HL-60 (cell line): ENCODE measurements around the gene CELF2.

ENCODE experiments used
- DNase-seq, 2 experiments: peaks; one replicate each; pipeline ENCODE4 v3.0.0-alpha.2; 2010 to 2020; ENCODE audit warnings: low read depth in 1 of 2, low spot score in 1 of 2
- H3K27ac ChIP-seq: fragments of 250-450 bp; sonication (Bioruptor Pico); replicated peaks from 2 replicates; pipeline ENCODE4 v1.5.1; 2020; ENCODE audit warnings: mild to moderate bottlenecking, moderate library complexity
- H3K27me3 ChIP-seq: fragments of 250-450 bp; sonication (Bioruptor Pico); 2 replicates; pipeline ENCODE4 v1.5.1; 2021; ENCODE audit warnings: mild to moderate bottlenecking, moderate library complexity; ENCODE audit not compliant: insufficient read depth, poor library complexity, severe bottlenecking
- H3K4me3 ChIP-seq: replicated peaks from 2 replicates; pipeline ENCODE4 v1.5.1; 2011; ENCODE audit warnings: mild to moderate bottlenecking, control low read depth, low read length; ENCODE audit not compliant: insufficient read depth
- GABPA ChIP-seq: IDR thresholded peaks from 2 replicates; pipeline ENCODE4 v1.6.1; 2012; ENCODE audit warnings: low read depth
- POLR2AphosphoS5 ChIP-seq: IDR thresholded peaks from 2 replicates; pipeline ENCODE4 v1.6.1; 2012; ENCODE audit warnings: low read depth
- SPI1 ChIP-seq: IDR thresholded peaks from 2 replicates; pipeline ENCODE4 v1.6.1; 2012; ENCODE audit warnings: low read depth, mild to moderate bottlenecking, borderline replicate concordance
- TF ChIP-seq, protein P1 (sequence below): IDR thresholded peaks from 2 replicates; pipeline ENCODE4 v1.6.1; 2012; ENCODE audit warnings: low read depth; ENCODE audit not compliant: insufficient replicate concordance
- TF ChIP-seq, protein P2 (sequence below): IDR thresholded peaks from one replicate; pipeline ENCODE4 v1.5.1; 2011; ENCODE audit warnings: low read length, control low read depth, inconsistent platforms; ENCODE audit not compliant: insufficient read depth

Gene CELF2

DNA sequence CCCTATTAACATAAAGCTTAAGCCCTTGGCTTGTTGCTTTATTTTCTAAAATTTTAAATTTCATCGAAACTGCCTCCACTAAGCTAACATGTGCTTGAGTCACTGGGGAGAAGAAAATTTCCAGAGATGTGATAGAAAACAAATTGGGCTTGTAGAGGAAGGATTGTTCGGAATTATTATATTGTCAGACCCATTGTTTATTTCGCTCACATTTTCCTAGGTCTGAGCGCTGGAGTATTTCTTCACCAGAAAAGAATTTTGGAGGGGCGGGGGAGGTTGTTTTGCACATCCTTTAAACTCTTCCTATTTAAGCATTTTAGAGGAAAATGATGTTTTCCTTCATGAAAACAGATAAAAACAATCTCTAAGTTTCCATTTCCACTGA, 29.1 kb downstream of the CELF2 start:
- H3K4me3 ChIP-seq, result no peak overlapping the region
- no peak for TF ChIP-seq POLR2AphosphoS5
- TF ChIP-seq SPI1, result no peak
- no peak for TF ChIP-seq GABPA
- TF ChIP-seq, protein P1, sequence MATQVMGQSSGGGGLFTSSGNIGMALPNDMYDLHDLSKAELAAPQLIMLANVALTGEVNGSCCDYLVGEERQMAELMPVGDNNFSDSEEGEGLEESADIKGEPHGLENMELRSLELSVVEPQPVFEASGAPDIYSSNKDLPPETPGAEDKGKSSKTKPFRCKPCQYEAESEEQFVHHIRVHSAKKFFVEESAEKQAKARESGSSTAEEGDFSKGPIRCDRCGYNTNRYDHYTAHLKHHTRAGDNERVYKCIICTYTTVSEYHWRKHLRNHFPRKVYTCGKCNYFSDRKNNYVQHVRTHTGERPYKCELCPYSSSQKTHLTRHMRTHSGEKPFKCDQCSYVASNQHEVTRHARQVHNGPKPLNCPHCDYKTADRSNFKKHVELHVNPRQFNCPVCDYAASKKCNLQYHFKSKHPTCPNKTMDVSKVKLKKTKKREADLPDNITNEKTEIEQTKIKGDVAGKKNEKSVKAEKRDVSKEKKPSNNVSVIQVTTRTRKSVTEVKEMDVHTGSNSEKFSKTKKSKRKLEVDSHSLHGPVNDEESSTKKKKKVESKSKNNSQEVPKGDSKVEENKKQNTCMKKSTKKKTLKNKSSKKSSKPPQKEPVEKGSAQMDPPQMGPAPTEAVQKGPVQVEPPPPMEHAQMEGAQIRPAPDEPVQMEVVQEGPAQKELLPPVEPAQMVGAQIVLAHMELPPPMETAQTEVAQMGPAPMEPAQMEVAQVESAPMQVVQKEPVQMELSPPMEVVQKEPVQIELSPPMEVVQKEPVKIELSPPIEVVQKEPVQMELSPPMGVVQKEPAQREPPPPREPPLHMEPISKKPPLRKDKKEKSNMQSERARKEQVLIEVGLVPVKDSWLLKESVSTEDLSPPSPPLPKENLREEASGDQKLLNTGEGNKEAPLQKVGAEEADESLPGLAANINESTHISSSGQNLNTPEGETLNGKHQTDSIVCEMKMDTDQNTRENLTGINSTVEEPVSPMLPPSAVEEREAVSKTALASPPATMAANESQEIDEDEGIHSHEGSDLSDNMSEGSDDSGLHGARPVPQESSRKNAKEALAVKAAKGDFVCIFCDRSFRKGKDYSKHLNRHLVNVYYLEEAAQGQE, result no peak
- TF ChIP-seq, protein P2, sequence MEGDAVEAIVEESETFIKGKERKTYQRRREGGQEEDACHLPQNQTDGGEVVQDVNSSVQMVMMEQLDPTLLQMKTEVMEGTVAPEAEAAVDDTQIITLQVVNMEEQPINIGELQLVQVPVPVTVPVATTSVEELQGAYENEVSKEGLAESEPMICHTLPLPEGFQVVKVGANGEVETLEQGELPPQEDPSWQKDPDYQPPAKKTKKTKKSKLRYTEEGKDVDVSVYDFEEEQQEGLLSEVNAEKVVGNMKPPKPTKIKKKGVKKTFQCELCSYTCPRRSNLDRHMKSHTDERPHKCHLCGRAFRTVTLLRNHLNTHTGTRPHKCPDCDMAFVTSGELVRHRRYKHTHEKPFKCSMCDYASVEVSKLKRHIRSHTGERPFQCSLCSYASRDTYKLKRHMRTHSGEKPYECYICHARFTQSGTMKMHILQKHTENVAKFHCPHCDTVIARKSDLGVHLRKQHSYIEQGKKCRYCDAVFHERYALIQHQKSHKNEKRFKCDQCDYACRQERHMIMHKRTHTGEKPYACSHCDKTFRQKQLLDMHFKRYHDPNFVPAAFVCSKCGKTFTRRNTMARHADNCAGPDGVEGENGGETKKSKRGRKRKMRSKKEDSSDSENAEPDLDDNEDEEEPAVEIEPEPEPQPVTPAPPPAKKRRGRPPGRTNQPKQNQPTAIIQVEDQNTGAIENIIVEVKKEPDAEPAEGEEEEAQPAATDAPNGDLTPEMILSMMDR, result no peak
- no peak for DNase-seq
- no peaks in the 10 kb centered on the region for H3K27me3 ChIP-seq
- H3K27ac ChIP-seq, result no peak overlapping the region

DNA sequence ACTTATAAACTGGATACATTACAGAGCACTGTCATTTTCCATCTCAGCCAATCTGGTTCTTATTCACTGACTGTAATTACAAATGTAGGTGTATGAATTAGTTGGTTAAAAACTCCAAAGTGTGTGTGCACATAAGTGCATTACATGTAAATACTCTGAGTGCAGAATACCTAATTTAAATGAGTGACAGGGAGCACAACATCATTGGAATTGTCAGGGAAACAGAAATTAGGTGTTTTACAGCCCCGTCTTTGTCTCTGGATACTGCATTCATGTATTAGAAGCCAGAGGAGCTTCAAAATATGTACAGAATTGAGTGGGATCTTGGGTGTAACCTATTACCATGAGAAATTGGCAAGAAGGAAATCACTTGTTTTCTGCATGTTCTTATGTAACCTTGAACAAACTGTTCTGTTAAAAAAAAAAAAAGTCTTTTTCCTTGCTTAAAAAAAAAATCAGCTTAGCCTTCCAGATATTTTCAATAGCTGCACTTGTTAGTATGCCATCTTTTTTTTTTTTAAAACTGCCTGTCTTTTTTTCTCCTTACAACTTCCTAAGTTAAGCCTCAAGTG, 31.1 kb downstream of the CELF2 start:
- no peak for DNase-seq
- Histone ChIP-seq H3K27me3 (no peaks in the 10 kb centered on the region), H3K4me3 (no peak overlapping the region), H3K27ac (no peak overlapping the region)
- TF ChIP-seq GABPA (no peak), POLR2AphosphoS5 (no peak), SPI1 (no peak)
- TF ChIP-seq, protein P2, result no peak
- TF ChIP-seq, protein P1, result no peak

DNA sequence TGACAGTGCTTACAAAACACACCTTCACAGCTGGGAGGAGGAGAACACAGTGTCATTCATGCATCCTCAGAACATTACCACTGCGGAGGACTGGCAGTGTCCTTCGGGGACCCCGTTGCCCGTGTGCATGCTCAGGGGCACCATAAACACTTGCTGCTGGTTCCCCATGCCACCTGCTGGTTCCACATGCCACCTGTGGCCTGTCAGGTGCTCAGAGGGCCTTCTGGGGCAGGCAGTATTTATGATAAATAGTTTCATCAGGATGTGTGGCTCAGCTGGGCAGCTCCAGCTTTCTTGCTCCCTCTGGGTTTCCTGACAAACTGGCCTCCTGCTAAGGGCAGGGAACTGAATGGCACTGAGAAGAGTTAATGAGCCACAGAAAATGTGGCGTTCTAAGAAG, 32.1 kb downstream of the CELF2 start:
- DNase-seq, result no peak
- H3K27ac ChIP-seq, result no peak overlapping the region
- no peak overlapping the region for H3K4me3 ChIP-seq
- H3K27me3 ChIP-seq, result no peaks in the 10 kb centered on the region
- no peak for TF ChIP-seq SPI1

- Histone ChIP-seq H3K27me3 (no peaks in the 10 kb centered on the region), H3K4me3 (no peak overlapping the region)
- DNase-seq, result no peak
Observed at GRCh38 chr10:11050301-11051287, 32.9 kb downstream of the CELF2 start.

More at GRCh38 chr10:11050301-11051287, 32.9 kb downstream of the CELF2 start:
- no peak overlapping the region for H3K27ac ChIP-seq
- TF ChIP-seq GABPA, result no peak
